Psoas muscle (tissue), 8 donors: ENCODE measurements around the gene SKOR2. TPM values are rescaled to one million over a fixed set of nuclear protein-coding genes. Genes with fewer than 3 reads are reported as not detected.
"Not testable (repeated sequence)": the region's sequence is repeated elsewhere in the genome, so short reads cannot be mapped to it uniquely, and the experiment has no call there.

Experiments
- ATAC-seq, 4 donors: fragments of 200-7000 bp; cut with Tn5 transposase; one replicate each; pipeline ENCODE4 v1.9.1; 2020; ENCODE audit warnings: moderate library complexity in 3 of 4, mild to moderate bottlenecking in 2 of 4
- DNase-seq, 2 donors: peaks; one replicate each; pipeline ENCODE4 v3.0.0-alpha.2; 2020
- H3K27ac ChIP-seq: fragments of 200-600 bp; one replicate; pipeline ENCODE4 v1.8.0; 2022
- H3K27me3 ChIP-seq, 3 donors: fragments of 200-600 bp in 1 of 3; one replicate each; pipeline versions ENCODE4 v1.6.1 to v1.8.0; 2013 to 2022; ENCODE audit warnings: low read length in 2 of 3, mild to moderate bottlenecking in 2 of 3, moderate library complexity in 1 of 3; ENCODE audit not compliant: insufficient read depth in 3 of 3
- H3K36me3 ChIP-seq, 2 donors: fragments of 200-600 bp in 1 of 2; one replicate each; pipeline versions ENCODE4 v1.6.1 to v1.8.0; 2013 to 2022; ENCODE audit warnings: low read depth in 1 of 2, mild to moderate bottlenecking in 1 of 2, moderate library complexity in 1 of 2; ENCODE audit not compliant: insufficient read depth in 1 of 2
- H3K4me1 ChIP-seq: fragments of 200-600 bp; one replicate; pipeline ENCODE4 v1.8.0; 2022
- H3K4me3 ChIP-seq: fragments of 200-600 bp; one replicate; pipeline ENCODE4 v1.8.0; 2022; ENCODE audit warnings: mild to moderate bottlenecking
- H3K9me3 ChIP-seq: fragments of 200-600 bp; one replicate; pipeline ENCODE4 v1.8.0; 2022
- CTCF ChIP-seq: fragments of 200-600 bp; IDR thresholded peaks from one replicate; pipeline ENCODE4 v1.8.0; 2022; ENCODE audit warnings: antibody characterized with exemption
- WGBS, 3 donors: extraction: QIAGEN DNeasy Blood & Tissue Kit; methylation state at CpG; one replicate each; pipeline versions ENCODE4 v1.1.6 to v1.1.7; 2013; 5-methylcytosine and 5-hydroxymethylcytosine counted together
- intact Hi-C, 2 donors: fragments of 100-400 bp; cut with DNase I; formaldehyde crosslinking; loops; one replicate each; pipeline versions ENCODE4 v1.11.0 to v1.14.2; 2022
- polyA plus RNA-seq, 3 donors: library from polyadenylated mRNA; stranded (reverse); fragments of 200-250 nt; gene quantifications; one replicate each; pipeline ENCODE4 v1.2.3, GENCODE V29; 2013
- total RNA-seq, 4 donors: library from RNA; stranded (reverse); fragmentation: NEBNext Ultra II Directional in 2 of 4; extraction: Animal tissue kit (Norgen Biotek cat#: 25700) in 2 of 4; gene quantifications; one replicate each; pipeline versions ENCODE4 v1.2.1 to v1.2.4, GENCODE V29; 2021 to 2023
- donor health status: healthy with polysubstance abuse.
- donor health status: DM: no; HTN: no; CAD: no; lungs with moderate emphysema.
- donor health status: Bipolar disorder and iron deficiency.
- donor health status: healthy.
- donor health status: DM: yes; HTN: yes; CAD: no.
- donor health status: DM: no; HTN: no; CAD: no.
- donor health status: DM: no; HTN: no; CAD: no.
- donor health status: DM: yes; HTN: yes; CAD: no.

SKOR2 gene
- total and polyA plus RNA-seq, 7 donors = not detected

- Histone ChIP-seq H3K9me3 (no peaks in the 10 kb centered on the region), H3K4me3 (no peak overlapping the region), H3K36me3 (no peaks in the 10 kb centered on the region), H3K27ac (no peak overlapping the region), H3K4me1 (no peaks in the 10 kb centered on the region), H3K27me3 (peaks cover 0 to 5% (median 0%) of the 10 kb centered on the region in 3 donors)
- no peak for DNase-seq
- WGBS, 3 donors = 47 to 58% (median 56%) methylated on average over 2 of the region's 2 CpGs
- no peak for TF ChIP-seq CTCF
- no peak for ATAC-seq
- intact Hi-C loops = loop anchor here in 1 of 2 donors (5.0 kb wide), 1 partner anchor 105 kb away; no protein-coding TSS in a partner anchor
Observed at GRCh38 chr18:47206945-47207637, 44.4 kb downstream of the SKOR2 start.

- no peaks in the 10 kb centered on the region for H3K36me3 ChIP-seq
- ATAC-seq (peak in 3 of 4 donors; percentile 54 to 71 (median 55)), DNase-seq (no peak)
- 47 to 51% (median 48%) methylated on average over 3 of the region's 3 CpGs for WGBS, 3 donors
- TF ChIP-seq CTCF = peak; percentile 85
- no peaks in the 10 kb centered on the region for H3K9me3 ChIP-seq
- H3K4me1 ChIP-seq = no peaks in the 10 kb centered on the region
- no peak overlapping the region for H3K4me3 ChIP-seq
- intact Hi-C loops = loop anchor here (1.0 to 5.0 kb wide), 3 partner anchors 103 to 154 kb away; no protein-coding TSS in a partner anchor
- peaks cover 0 to 2% (median 0%) of the 10 kb centered on the region in 3 donors for H3K27me3 ChIP-seq
- H3K27ac ChIP-seq = no peak overlapping the region
Observed at GRCh38 chr18:47204908-47205522, 46.4 kb downstream of the SKOR2 start.

GRCh38 chr18:47203626-47204464 lies 47.6 kb downstream of the SKOR2 start:
- H3K36me3 ChIP-seq = no peaks in the 10 kb centered on the region
- no peak overlapping the region for H3K27ac ChIP-seq
- H3K4me1 ChIP-seq = no peaks in the 10 kb centered on the region
- no peak for ATAC-seq
- 47 to 65% (median 60%) methylated on average over 3 of the region's 3 CpGs for WGBS, 3 donors
- intact Hi-C loops = loop anchor here (2.0 kb wide), 2 partner anchors 151 to 153 kb away; no protein-coding TSS in a partner anchor
- no peak for TF ChIP-seq CTCF
- H3K27me3 ChIP-seq = peaks cover 0 to 2% (median 0%) of the 10 kb centered on the region in 3 donors
- no peak overlapping the region for H3K4me3 ChIP-seq
- no peaks in the 10 kb centered on the region for H3K9me3 ChIP-seq
- DNase-seq = no peak

- 38 to 42% (median 38%) methylated on average over 3 of the region's 3 CpGs for WGBS, 3 donors
- H3K36me3 ChIP-seq, H3K27me3 ChIP-seq, ATAC-seq, H3K4me3 ChIP-seq, DNase-seq, H3K27ac ChIP-seq, H3K4me1 ChIP-seq, intact Hi-C loops, H3K9me3 ChIP-seq: not testable (repeated sequence)
Observed at GRCh38 chr18:47195961-47196360, 55.5 kb downstream of the SKOR2 start.

- TF ChIP-seq CTCF = no peak
- intact Hi-C loops = no loop called here
- Histone ChIP-seq H3K9me3 (no peaks in the 10 kb centered on the region), H3K27me3 (peaks cover 0 to 19% (median 0%) of the 10 kb centered on the region in 3 donors), H3K4me1 (no peaks in the 10 kb centered on the region), H3K36me3 (no peaks in the 10 kb centered on the region), H3K4me3 (no peak overlapping the region), H3K27ac (no peak overlapping the region)
- DNase-seq = no peak
- WGBS, 3 donors = 89 to 96% (median 92%) methylated on average over 2 of the region's 2 CpGs
- no peak for ATAC-seq
Observed at GRCh38 chr18:47191961-47192360, 59.5 kb downstream of the SKOR2 start.
